Type B pancreatic cell (in vitro differentiated cells): Measurements from ENCODE around the gene MAPK12. TPM values are rescaled to one million over a fixed set of nuclear protein-coding genes. Genes with fewer than 3 reads are reported as not detected.

Experiments
- DNase-seq: peaks from one replicate; pipeline ENCODE4 v3.0.0; 2021; ENCODE audit warnings: mixed read lengths; ENCODE audit not compliant: unreplicated experiment; ENCODE audit errors: extremely low spot score
- H3K27ac Mint-ChIP-seq: 2 replicates; pipeline ENCODE4 v1.8.0; 2021; ENCODE audit warnings: mild to moderate bottlenecking, mixed read lengths
- H3K27me3 Mint-ChIP-seq: 2 replicates; pipeline ENCODE4 v1.8.0; 2021; ENCODE audit warnings: mixed read lengths
- H3K36me3 Mint-ChIP-seq: 2 replicates; pipeline ENCODE4 v1.8.0; 2021; ENCODE audit warnings: mixed read lengths
- H3K4me1 Mint-ChIP-seq: one replicate; pipeline ENCODE4 v1.8.0; 2021; ENCODE audit warnings: mixed read lengths; ENCODE audit not compliant: unreplicated experiment
- H3K4me3 Mint-ChIP-seq: 2 replicates; pipeline ENCODE4 v1.8.0; 2021; ENCODE audit warnings: mild to moderate bottlenecking, mixed read lengths
- H3K9me3 Mint-ChIP-seq: 2 replicates; pipeline ENCODE4 v1.8.0; 2021; ENCODE audit warnings: mixed read lengths
- total RNA-seq: library from RNA; stranded (reverse); gene quantifications from 2 replicates; pipeline ENCODE4 v1.2.1, GENCODE V29; 2021; ENCODE audit warnings: low replicate concordance
- TF ChIP-seq, protein P1 (sequence below): fragments of 200-600 bp; sonication (generic); conservative IDR thresholded peaks from 2 replicates; pipeline ENCODE4 v1.5.0; 2021; ENCODE audit warnings: antibody characterized with exemption, mild to moderate bottlenecking

MAPK12 gene
- total RNA-seq, 1 donor from 2014 or later = 31.3 TPM

DNA sequence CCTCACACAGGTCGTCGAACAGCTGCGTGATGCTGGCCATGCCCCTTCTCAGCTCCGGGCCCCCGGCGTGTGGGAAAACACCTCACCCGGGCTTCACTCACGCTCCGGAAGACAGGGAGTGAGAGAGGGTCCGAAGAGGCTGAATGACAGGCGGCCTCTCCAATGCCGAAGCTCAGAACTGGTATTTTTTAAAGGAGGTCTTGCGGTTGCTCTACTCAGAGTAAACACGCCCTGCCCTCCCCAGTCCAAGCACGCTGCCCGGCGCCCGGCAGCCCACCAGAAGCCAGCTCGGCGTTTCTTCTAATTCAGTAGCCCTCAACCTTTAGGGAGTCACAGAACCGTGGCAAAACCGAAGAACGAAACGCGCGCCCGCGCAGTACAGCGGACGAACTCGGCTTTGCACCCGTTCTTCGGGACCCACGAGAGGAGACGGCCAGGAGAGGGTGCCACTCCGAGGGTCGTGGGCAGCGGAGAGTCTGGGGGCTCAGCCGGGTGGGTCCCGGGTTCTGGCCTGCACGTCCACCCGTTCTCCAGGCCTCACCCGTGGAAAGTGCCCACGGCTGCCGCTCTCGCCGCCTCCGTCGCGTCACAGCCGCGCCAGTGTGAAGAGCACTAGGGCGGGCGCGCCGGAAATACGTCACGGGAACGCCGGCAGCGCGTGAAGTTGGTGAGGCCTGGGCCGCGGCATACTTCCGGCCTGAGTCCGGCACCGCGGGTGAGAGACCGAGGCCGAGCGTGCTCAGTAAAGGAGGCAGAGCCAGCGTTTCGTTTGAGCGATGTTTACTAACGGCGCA lies 16.9 kb downstream of the MAPK12 start, which contains the start of gene TUBGCP6:
Gene TUBGCP6, minus strand, starts transcription at position 604 of the 794 bp plus-strand sequence. Its CDS starts 564 bp downstream, at position 40.
- Mint-ChIP-seq H3K36me3 (peaks cover 4% of the 10 kb centered on the region), H3K4me1 (peaks cover 18% of the 10 kb centered on the region), H3K27ac (peak within 1 kb of the TSS; percentile 98), H3K9me3 (no peaks in the 10 kb centered on the region), H3K27me3 (no peaks in the 10 kb centered on the region), H3K4me3 (peak within 1 kb of the TSS; percentile 97)
- DNase-seq = peak; percentile 94
- TF ChIP-seq, protein P1, sequence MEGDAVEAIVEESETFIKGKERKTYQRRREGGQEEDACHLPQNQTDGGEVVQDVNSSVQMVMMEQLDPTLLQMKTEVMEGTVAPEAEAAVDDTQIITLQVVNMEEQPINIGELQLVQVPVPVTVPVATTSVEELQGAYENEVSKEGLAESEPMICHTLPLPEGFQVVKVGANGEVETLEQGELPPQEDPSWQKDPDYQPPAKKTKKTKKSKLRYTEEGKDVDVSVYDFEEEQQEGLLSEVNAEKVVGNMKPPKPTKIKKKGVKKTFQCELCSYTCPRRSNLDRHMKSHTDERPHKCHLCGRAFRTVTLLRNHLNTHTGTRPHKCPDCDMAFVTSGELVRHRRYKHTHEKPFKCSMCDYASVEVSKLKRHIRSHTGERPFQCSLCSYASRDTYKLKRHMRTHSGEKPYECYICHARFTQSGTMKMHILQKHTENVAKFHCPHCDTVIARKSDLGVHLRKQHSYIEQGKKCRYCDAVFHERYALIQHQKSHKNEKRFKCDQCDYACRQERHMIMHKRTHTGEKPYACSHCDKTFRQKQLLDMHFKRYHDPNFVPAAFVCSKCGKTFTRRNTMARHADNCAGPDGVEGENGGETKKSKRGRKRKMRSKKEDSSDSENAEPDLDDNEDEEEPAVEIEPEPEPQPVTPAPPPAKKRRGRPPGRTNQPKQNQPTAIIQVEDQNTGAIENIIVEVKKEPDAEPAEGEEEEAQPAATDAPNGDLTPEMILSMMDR = peak; percentile 61

DNA sequence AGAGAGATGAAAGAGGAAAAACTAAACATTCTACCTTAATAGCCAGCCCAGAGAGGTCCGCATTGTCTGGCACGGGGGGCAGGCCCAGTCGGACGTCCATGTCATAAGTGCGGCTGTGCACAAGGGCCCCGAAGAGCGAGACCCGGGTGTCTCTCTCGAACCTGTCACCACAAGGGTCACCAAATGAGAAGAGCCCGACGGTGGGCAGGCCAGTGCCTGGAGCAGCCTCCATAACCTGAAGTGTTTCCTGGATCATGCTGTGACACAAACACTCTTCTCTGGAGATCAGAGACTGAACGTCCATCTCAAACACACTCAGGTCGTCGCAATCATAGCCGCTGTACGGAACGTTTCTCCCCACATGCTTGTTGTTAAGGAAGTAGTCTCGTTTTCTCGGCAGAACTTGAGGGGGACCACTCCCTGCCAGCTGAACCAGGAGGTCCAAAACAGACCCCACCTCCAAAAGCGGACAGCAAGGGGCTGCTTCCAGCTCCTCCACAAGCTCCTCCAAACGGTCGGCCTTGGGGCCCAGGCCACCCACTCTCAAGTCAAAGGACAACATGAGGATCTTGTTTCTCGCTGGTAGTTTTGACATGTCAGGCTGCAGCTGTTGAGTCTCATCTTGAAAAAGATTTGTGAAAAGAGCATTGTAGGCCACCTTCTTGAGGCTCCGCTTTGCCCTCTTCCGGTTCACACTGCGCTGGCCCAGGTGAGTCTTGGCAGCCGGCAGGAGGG lies 17.6 kb downstream of the MAPK12 start:
- no peak for DNase-seq
- TF ChIP-seq, protein P1 = no peak
- Mint-ChIP-seq H3K9me3 (no peaks in the 10 kb centered on the region), H3K4me1 (peaks cover 18% of the 10 kb centered on the region), H3K4me3 (peak overlapping the region; percentile 97), H3K27ac (peak overlapping the region; percentile 98), H3K36me3 (peaks cover 4% of the 10 kb centered on the region), H3K27me3 (no peaks in the 10 kb centered on the region)

DNA sequence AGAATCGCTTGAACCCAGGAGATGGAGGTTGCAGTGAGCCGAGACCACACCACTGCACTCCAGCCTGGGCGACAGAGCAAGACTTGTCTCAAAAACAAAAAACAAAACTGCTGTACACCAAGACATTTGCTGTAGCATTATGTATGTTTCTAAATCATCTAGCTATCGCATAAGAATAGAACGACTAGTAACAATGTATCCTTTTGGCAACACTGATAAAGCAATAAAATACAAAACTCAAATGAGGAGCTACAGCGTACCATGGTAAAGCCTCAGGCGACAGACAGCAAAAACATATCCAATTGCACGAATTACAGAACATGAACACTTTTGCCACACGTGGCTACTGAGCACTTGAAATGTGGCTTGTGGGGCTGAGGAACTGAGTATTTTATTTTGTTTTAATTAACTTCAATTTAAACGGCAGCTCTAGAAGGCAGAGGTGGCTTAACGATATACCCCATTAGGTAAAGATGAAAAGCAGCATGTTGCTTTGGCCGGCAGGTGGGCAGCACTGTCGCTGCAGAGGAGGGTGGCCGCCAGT lies 19.0 kb downstream of the MAPK12 start:
- H3K36me3 Mint-ChIP-seq = peaks cover 4% of the 10 kb centered on the region
- peaks cover 18% of the 10 kb centered on the region for H3K4me1 Mint-ChIP-seq
- H3K9me3 Mint-ChIP-seq = no peaks in the 10 kb centered on the region
- TF ChIP-seq, protein P1 = no peak
- peak overlapping the region; percentile 82 for H3K27ac Mint-ChIP-seq
- H3K27me3 Mint-ChIP-seq = no peaks in the 10 kb centered on the region
- DNase-seq = no peak
- H3K4me3 Mint-ChIP-seq = peak overlapping the region; percentile 97

DNA sequence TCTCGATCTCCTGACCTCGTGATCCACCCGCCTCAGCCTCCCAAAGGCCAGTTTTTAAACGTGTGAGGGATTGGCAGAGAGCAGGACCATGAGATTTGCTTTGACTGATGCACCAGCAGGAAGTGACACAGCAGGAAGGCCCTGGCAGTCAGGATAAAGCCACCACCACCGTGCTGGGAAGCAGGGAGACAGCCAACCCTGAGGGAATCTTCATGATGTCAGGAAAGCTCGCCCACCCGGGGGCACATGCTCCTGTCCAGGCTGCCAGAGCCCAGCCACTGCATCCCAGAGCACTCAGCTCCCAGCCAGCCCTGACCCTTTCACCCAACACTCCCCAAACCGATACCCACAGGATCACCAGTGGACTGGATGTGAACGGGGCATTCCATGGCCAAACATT lies 22.7 kb downstream of the MAPK12 start:
- Mint-ChIP-seq H3K4me3 (no peak overlapping the region), H3K27ac (no peak overlapping the region), H3K36me3 (peaks cover 8% of the 10 kb centered on the region), H3K27me3 (no peaks in the 10 kb centered on the region), H3K9me3 (no peaks in the 10 kb centered on the region), H3K4me1 (peaks cover 14% of the 10 kb centered on the region)
- DNase-seq = no peak
- TF ChIP-seq, protein P1 = no peak

DNA sequence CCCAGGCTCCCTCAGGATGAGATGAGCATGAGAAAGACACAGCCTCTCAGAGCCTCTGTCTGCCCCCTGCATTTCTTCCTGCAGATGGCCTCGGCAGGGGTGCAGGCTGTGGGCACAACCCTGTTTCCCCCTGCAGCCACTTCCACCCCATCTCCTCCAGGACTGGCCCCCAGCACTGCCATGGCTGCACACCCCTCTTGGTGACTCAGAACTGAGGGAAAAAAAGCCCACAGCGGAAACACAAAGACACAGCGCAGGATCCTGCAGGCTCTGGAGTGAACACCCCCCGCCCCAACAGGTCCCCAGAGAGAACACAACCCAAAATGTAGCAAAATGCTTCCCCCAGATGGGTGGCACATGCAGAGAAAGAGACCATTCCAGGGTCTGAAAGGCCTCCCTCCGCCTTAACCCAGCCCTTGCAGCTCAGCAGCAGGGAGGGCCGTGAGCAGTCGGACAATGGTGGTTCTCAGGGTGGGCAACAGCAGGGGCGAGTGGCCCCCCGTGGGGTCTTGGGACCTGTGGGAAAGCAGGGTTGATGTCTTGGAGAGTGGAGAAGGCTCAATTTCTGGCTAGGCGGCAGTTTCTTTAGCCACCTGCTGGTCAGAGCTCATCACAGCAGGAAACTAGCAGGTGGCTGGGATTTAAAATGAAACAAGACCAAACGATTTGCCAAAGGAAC lies 24.6 kb downstream of the MAPK12 start:
- Mint-ChIP-seq H3K36me3 (peaks cover 8% of the 10 kb centered on the region), H3K27ac (no peak overlapping the region), H3K27me3 (no peaks in the 10 kb centered on the region), H3K4me1 (peaks cover 9% of the 10 kb centered on the region), H3K9me3 (no peaks in the 10 kb centered on the region), H3K4me3 (no peak overlapping the region)
- TF ChIP-seq, protein P1 = peak; percentile 72
- no peak for DNase-seq
